Hepatocyte (in vitro differentiated cells): Measurements from ENCODE around the gene KDM2A. TPM values are rescaled to one million over a fixed set of nuclear protein-coding genes. Genes with fewer than 3 reads are reported as not detected.

Experiments used
- DNase-seq: peaks from one replicate; pipeline ENCODE4 v3.0.0-alpha.2; 2016; ENCODE audit warnings: low spot score
- H2AFZ ChIP-seq: fragments of 200-600 bp; sonication (generic); 2 replicates; pipeline ENCODE4 v1.6.0; 2016; ENCODE audit warnings: antibody characterized with exemption, mild to moderate bottlenecking
- H3K27ac ChIP-seq: fragments of 200-600 bp; sonication (generic); 2 replicates; pipeline ENCODE4 v1.5.1; 2016; ENCODE audit warnings: mild to moderate bottlenecking
- H3K27me3 ChIP-seq: fragments of 200-600 bp; sonication (generic); 2 replicates; pipeline ENCODE4 v1.6.1; 2016
- H3K36me3 ChIP-seq: fragments of 200-600 bp; sonication (generic); replicated peaks from 2 replicates; pipeline ENCODE4 v1.5.1; 2016; ENCODE audit warnings: low read depth; ENCODE audit not compliant: insufficient read depth
- H3K4me1 ChIP-seq: fragments of 200-600 bp; sonication (generic); 2 replicates; pipeline ENCODE4 v1.5.1; 2016; ENCODE audit warnings: mild to moderate bottlenecking, moderate library complexity; ENCODE audit not compliant: insufficient read depth
- H3K4me2 ChIP-seq: fragments of 200-600 bp; sonication (generic); 2 replicates; pipeline ENCODE4 v1.6.0; 2016
- H3K4me3 ChIP-seq: fragments of 200-600 bp; sonication (generic); 2 replicates; pipeline ENCODE4 v1.5.1; 2016; ENCODE audit warnings: mild to moderate bottlenecking
- H3K79me2 ChIP-seq: fragments of 200-600 bp; sonication (generic); 2 replicates; pipeline ENCODE4 v1.6.0; 2017; ENCODE audit warnings: mild to moderate bottlenecking
- H3K9me2 ChIP-seq: fragments of 200-600 bp; sonication (generic); replicated peaks from 2 replicates; pipeline ENCODE4 v1.6.0; 2017; ENCODE audit warnings: mild to moderate bottlenecking; ENCODE audit not compliant: insufficient read depth
- H3K9me3 ChIP-seq: fragments of 200-600 bp; sonication (generic); 2 replicates; pipeline ENCODE4 v1.5.1; 2016; ENCODE audit warnings: low read depth, mild to moderate bottlenecking
- H4K20me1 ChIP-seq: fragments of 200-600 bp; sonication (generic); 2 replicates; pipeline ENCODE4 v1.6.0; 2016; ENCODE audit warnings: mild to moderate bottlenecking; ENCODE audit not compliant: insufficient read depth, poor library complexity, severe bottlenecking
- CTCF ChIP-seq: fragments of 200-600 bp; sonication (generic); IDR thresholded peaks from 2 replicates; pipeline ENCODE4 v1.5.1; 2016; ENCODE audit warnings: antibody characterized with exemption, mild to moderate bottlenecking; ENCODE audit not compliant: poor library complexity
- EZH2 ChIP-seq: fragments of 200-600 bp; sonication (generic); IDR thresholded peaks from 2 replicates; pipeline ENCODE4 v1.6.1; 2016; ENCODE audit warnings: antibody characterized with exemption, mild to moderate bottlenecking, borderline replicate concordance
- EZH2phosphoT487 ChIP-seq: fragments of 200-600 bp; sonication (generic); IDR thresholded peaks from one replicate; pipeline ENCODE4 v1.6.1; 2018; ENCODE audit warnings: antibody characterized with exemption, mild to moderate bottlenecking, low read depth, moderate library complexity; ENCODE audit not compliant: unreplicated experiment, severe bottlenecking
- WGBS: methylation state at CpG from one replicate; pipeline ENCODE4 v1.1.6; 2016; ENCODE audit warnings: low lambda C conversion rate; ENCODE audit errors: missing lambda C conversion rate; 5-methylcytosine and 5-hydroxymethylcytosine counted together
- polyA plus RNA-seq: library from polyadenylated mRNA; unstranded; fragments of >200 nt; fragmentation: Nextera tagmentation; extraction: Ambion mirVana; gene quantifications from 2 replicates; pipeline ENCODE4 v1.2.1, GENCODE V29; 2016
- total RNA-seq: library from RNA; depleted of rRNA; stranded (reverse); fragments of >200 nt; gene quantifications from 2 replicates; pipeline ENCODE4 v1.2.3, GENCODE V29; 2014

The KDM2A gene
- total and polyA plus RNA-seq, 2 experiments from 2014 or later = 18.7 to 51.2 TPM

DNA sequence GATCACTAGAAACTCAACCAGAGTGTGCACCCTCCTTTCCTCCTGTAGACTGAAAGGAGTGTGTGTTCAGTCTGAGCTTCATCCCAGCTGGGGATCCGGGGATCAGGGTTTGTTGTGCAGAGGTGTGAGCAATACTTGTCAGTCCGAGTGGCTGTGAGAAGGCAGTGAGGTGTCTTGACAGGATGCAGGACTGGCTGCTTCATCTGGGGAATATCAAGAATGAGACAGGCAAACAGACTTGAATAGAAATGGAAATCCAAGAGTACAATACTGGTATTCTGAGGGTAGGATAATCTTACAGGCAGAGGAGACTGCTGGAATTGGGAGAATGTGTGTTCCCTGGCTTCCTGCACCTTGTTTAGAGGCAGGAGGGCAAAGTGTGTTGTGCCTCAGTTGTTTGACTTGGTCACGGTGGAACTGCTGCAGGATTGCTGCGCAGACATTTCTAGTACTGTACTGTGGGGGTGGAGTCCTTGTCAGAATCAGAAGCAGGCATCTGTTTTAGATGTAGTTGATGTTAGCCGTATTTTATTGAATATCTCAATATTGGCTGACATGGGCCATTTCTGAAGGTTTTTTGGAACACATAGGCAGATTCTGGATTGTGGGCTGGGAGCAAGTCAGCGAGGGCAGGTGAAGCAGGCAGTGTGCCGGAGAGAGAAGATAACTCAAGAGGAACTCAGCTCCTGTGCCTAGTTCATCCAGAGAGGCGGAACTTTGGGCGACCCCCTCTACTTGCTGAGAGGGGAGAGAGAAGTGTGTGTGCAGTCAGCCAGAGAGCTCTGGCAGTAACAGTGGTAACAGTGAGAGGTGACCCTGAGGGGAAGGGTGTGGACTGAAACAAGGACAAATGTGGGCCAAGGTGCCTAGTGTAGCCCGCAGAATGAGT, 120.1 kb downstream of the KDM2A start:
- H3K4me1 ChIP-seq = peaks cover 32% of the 10 kb centered on the region
- whole genome bisulfite sequencing = 18% methylated on average over 10 of the region's 10 CpGs
- peak; percentile 23 for DNase-seq
- H3K27ac ChIP-seq = peak overlapping the region; percentile 54
- no peaks in the 10 kb centered on the region for H3K9me2 ChIP-seq
- H3K4me2 ChIP-seq = peak overlapping the region; percentile 70
- no peak for TF ChIP-seq EZH2phosphoT487
- no peak for TF ChIP-seq EZH2
- TF ChIP-seq CTCF = no peak
- no peaks in the 10 kb centered on the region for H3K27me3 ChIP-seq
- H3K36me3 ChIP-seq = no peaks in the 10 kb centered on the region
- peaks cover 29% of the 10 kb centered on the region for H4K20me1 ChIP-seq
- no peaks in the 10 kb centered on the region for H3K9me3 ChIP-seq
- no peak overlapping the region for H2AFZ ChIP-seq
- H3K4me3 ChIP-seq = no peak overlapping the region
- peaks cover 68% of the 10 kb centered on the region for H3K79me2 ChIP-seq

DNA sequence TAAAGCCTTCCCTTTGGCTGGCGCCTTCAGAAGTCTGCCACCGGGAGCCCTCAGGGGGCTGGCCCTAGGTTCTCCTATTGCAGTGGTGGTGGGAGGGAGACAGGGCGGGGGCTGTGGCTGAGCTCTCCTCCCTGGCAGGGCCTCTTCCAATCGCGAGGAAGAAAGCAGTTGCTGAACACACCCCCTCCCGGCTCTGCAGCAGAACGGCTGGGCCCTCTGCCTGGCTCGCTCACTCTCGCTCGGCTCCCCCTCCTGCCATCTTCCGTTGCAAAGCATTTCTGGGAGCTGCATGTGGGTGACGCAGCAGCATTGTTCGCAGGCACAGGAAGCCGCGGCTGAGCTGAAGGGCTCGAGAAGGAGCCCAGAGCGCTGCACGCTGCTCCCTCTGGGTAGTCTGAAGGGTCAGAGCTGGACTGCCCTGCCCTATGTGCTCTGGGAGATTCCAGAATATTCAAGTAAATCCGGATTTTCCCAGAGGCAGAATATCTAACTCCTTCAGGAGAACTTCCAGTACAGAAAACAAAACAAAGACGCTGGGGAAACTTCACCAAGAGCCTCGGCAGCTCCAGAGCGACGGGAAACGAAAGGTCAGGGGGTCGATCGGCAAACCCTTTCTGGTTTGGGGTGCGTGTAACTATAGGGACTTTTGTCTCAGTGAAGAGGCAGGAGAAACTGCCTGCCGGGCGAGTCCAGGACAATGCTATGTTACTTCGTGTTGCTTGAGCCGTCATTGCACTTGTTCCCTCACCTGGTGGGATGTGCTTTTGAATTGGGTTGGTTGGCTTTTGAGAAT, 120.9 kb downstream of the KDM2A start:
- peaks cover 68% of the 10 kb centered on the region for H3K79me2 ChIP-seq
- peak overlapping the region; percentile 81 for H3K4me2 ChIP-seq
- peak; percentile 98 for DNase-seq
- no peak overlapping the region for H2AFZ ChIP-seq
- no peaks in the 10 kb centered on the region for H3K9me2 ChIP-seq
- peaks cover 34% of the 10 kb centered on the region for H4K20me1 ChIP-seq
- H3K4me3 ChIP-seq = peak overlapping the region; percentile 41
- no peak for TF ChIP-seq CTCF
- no peak for TF ChIP-seq EZH2phosphoT487
- TF ChIP-seq EZH2 = no peak
- no peaks in the 10 kb centered on the region for H3K27me3 ChIP-seq
- no peaks in the 10 kb centered on the region for H3K36me3 ChIP-seq
- H3K4me1 ChIP-seq = peaks cover 32% of the 10 kb centered on the region
- no peaks in the 10 kb centered on the region for H3K9me3 ChIP-seq
- WGBS = 1% methylated on average over 30 of the region's 31 CpGs
- H3K27ac ChIP-seq = peak overlapping the region; percentile 95

GRCh38 chr11:67240576-67241389, 121.7 kb downstream of the KDM2A start:
- Histone ChIP-seq H3K9me2 (no peaks in the 10 kb centered on the region), H3K27me3 (no peaks in the 10 kb centered on the region), H3K27ac (peak overlapping the region; percentile 95), H3K4me3 (peak overlapping the region; percentile 41), H3K4me1 (peaks cover 32% of the 10 kb centered on the region), H3K79me2 (peaks cover 64% of the 10 kb centered on the region), H3K9me3 (no peaks in the 10 kb centered on the region), H3K4me2 (peak overlapping the region; percentile 81), H2AFZ (no peak overlapping the region), H4K20me1 (peaks cover 34% of the 10 kb centered on the region), H3K36me3 (no peaks in the 10 kb centered on the region)
- 2% methylated on average over 16 of the region's 16 CpGs for WGBS
- peak; percentile 84 for DNase-seq
- TF ChIP-seq EZH2 (no peak), EZH2phosphoT487 (no peak), CTCF (no peak)
